Loucy (cell line): ENCODE results near the gene ZNF585A.
"Not testable (repeated sequence)": the region's sequence is repeated elsewhere in the genome, so short reads cannot be mapped to it uniquely, and the experiment has no call there.

ENCODE experiments used
- H2AFZ ChIP-seq: fragments of 200-600 bp; sonication (generic); 2 replicates; pipeline ENCODE4 v1.6.0; 2016; ENCODE audit warnings: antibody characterized with exemption, mild to moderate bottlenecking, low read length, moderate library complexity
- H3F3A ChIP-seq: fragments of 200-600 bp; 2 replicates; pipeline ENCODE4 v1.6.0; 2016; ENCODE audit warnings: antibody characterized with exemption, low read depth, mild to moderate bottlenecking
- H3K27me3 ChIP-seq: fragments of 200-600 bp; sonication (generic); 2 replicates; pipeline ENCODE4 v1.6.1; 2014; ENCODE audit warnings: low read length, mild to moderate bottlenecking; ENCODE audit not compliant: insufficient read depth, poor library complexity, severe bottlenecking
- H3K36me3 ChIP-seq: fragments of 200-600 bp; sonication (generic); 2 replicates; pipeline ENCODE4 v1.6.1; 2016; ENCODE audit warnings: low read length; ENCODE audit not compliant: insufficient read depth
- H3K4me1 ChIP-seq: fragments of 200-600 bp; sonication (generic); 2 replicates; pipeline ENCODE4 v1.5.1; 2014; ENCODE audit warnings: low read length, mild to moderate bottlenecking; ENCODE audit not compliant: insufficient read depth, poor library complexity, severe bottlenecking
- H3K4me2 ChIP-seq: fragments of 200-600 bp; sonication (generic); 2 replicates; pipeline ENCODE4 v1.6.0; 2014; ENCODE audit warnings: antibody characterized with exemption, low read length, low read depth, mild to moderate bottlenecking; ENCODE audit not compliant: poor library complexity, severe bottlenecking
- H3K4me3 ChIP-seq: fragments of 200-600 bp; sonication (generic); 2 replicates; pipeline ENCODE4 v1.5.1; 2014; ENCODE audit warnings: low read length, mild to moderate bottlenecking, mixed read lengths; ENCODE audit not compliant: poor library complexity, severe bottlenecking
- H3K79me2 ChIP-seq: fragments of 200-600 bp; sonication (generic); 2 replicates; pipeline ENCODE4 v1.6.1; 2014; ENCODE audit warnings: low read length; ENCODE audit not compliant: insufficient read depth
- H3K9ac ChIP-seq: fragments of 200-600 bp; sonication (generic); 2 replicates; pipeline ENCODE4 v1.6.0; 2014; ENCODE audit warnings: mild to moderate bottlenecking, low read depth, low read length, moderate library complexity; ENCODE audit not compliant: poor library complexity, severe bottlenecking
- H3K9me2 ChIP-seq: fragments of 200-600 bp; sonication (generic); replicated peaks from 2 replicates; pipeline ENCODE4 v1.6.1; 2016; ENCODE audit warnings: low read depth, low read length, mixed read lengths
- H3K9me3 ChIP-seq: fragments of 200-600 bp; sonication (generic); 2 replicates; pipeline ENCODE4 v1.6.1; 2014; ENCODE audit warnings: mild to moderate bottlenecking, antibody characterized with exemption, low read length, low read depth; ENCODE audit not compliant: insufficient read depth
- H4K20me1 ChIP-seq: fragments of 200-600 bp; sonication (generic); 2 replicates; pipeline ENCODE4 v1.6.0; 2014; ENCODE audit warnings: antibody characterized with exemption, low read length, mild to moderate bottlenecking; ENCODE audit not compliant: insufficient read depth, poor library complexity, severe bottlenecking
- CTCF ChIP-seq: fragments of 200-600 bp; sonication (generic); conservative IDR thresholded peaks from 2 replicates; pipeline ENCODE4 v1.5.1; 2014; ENCODE audit warnings: mild to moderate bottlenecking, antibody characterized with exemption, low read length
- EZH2phosphoT487 ChIP-seq: fragments of 200-600 bp; IDR thresholded peaks from 2 replicates; pipeline ENCODE4 v1.6.1; 2018; ENCODE audit warnings: antibody characterized with exemption, mild to moderate bottlenecking, moderate library complexity, borderline replicate concordance

The ZNF585A gene

GRCh38 chr19:37197768-37198167, 25.3 kb upstream of the ZNF585A start:
- Histone ChIP-seq H3K4me2 (no peak overlapping the region), H3K9ac (no peak overlapping the region), H3K4me1 (no peaks in the 10 kb centered on the region), H4K20me1 (no peaks in the 10 kb centered on the region), H3K4me3 (no peak overlapping the region), H3K9me2 (no peaks in the 10 kb centered on the region), H3K27me3 (no peaks in the 10 kb centered on the region), H3F3A (no peaks in the 10 kb centered on the region), H2AFZ (no peak overlapping the region), H3K79me2 (no peaks in the 10 kb centered on the region), H3K9me3 (no peaks in the 10 kb centered on the region), H3K36me3 (no peaks in the 10 kb centered on the region)
- TF ChIP-seq EZH2phosphoT487 (no peak), CTCF (no peak)

- not testable (repeated sequence) for H3K79me2 ChIP-seq
Measured at GRCh38 chr19:37197115-37197514, 24.6 kb upstream of the ZNF585A start.

GRCh38 chr19:37195248-37195647, 22.8 kb upstream of the ZNF585A start:
- not testable (repeated sequence) for H3K9me2 ChIP-seq, H3K36me3 ChIP-seq, H3K27me3 ChIP-seq, H2AFZ ChIP-seq, H3K79me2 ChIP-seq, H3F3A ChIP-seq, H3K9me3 ChIP-seq, H3K4me2 ChIP-seq, H3K9ac ChIP-seq, H3K4me1 ChIP-seq, H4K20me1 ChIP-seq, H3K4me3 ChIP-seq

More at GRCh38 chr19:37197115-37197514, 24.6 kb upstream of the ZNF585A start:
- not testable (repeated sequence) for H3K36me3 ChIP-seq, H3K9me3 ChIP-seq, H3K9me2 ChIP-seq, H4K20me1 ChIP-seq, H3K4me3 ChIP-seq, H3F3A ChIP-seq, H3K4me1 ChIP-seq, H3K27me3 ChIP-seq, H2AFZ ChIP-seq, H3K4me2 ChIP-seq, H3K9ac ChIP-seq

GRCh38 chr19:37186071-37186470, 13.6 kb upstream of the ZNF585A start:
- H3F3A ChIP-seq, H3K9ac ChIP-seq, H2AFZ ChIP-seq, H3K36me3 ChIP-seq, H3K4me2 ChIP-seq, H4K20me1 ChIP-seq, H3K4me3 ChIP-seq, H3K27me3 ChIP-seq, H3K4me1 ChIP-seq, H3K9me2 ChIP-seq, H3K9me3 ChIP-seq, H3K79me2 ChIP-seq: not testable (repeated sequence)

- no peaks in the 10 kb centered on the region for H3F3A ChIP-seq
Measured at GRCh38 chr19:37165635-37166034, 6.9 kb downstream of the ZNF585A start.

More at GRCh38 chr19:37165635-37166034, 6.9 kb downstream of the ZNF585A start:
- no peaks in the 10 kb centered on the region for H3K79me2 ChIP-seq
- no peaks in the 10 kb centered on the region for H4K20me1 ChIP-seq
- H3K9me3 ChIP-seq, result no peaks in the 10 kb centered on the region
- H3K4me1 ChIP-seq, result peaks cover 6% of the 10 kb centered on the region
- no peak overlapping the region for H3K4me3 ChIP-seq
- H3K9me2 ChIP-seq, result no peaks in the 10 kb centered on the region
- TF ChIP-seq CTCF, result no peak
- TF ChIP-seq EZH2phosphoT487, result no peak
- no peak overlapping the region for H2AFZ ChIP-seq
- no peaks in the 10 kb centered on the region for H3K27me3 ChIP-seq
- H3K9ac ChIP-seq, result no peak overlapping the region
- H3K4me2 ChIP-seq, result no peak overlapping the region
- H3K36me3 ChIP-seq, result 0 out of 2 replicates have a peak, but pooled peaks cover 12% of the 10 kb centered on the region
